Glutamatergic neuron (in vitro differentiated cells): ENCODE results near the gene PPP1R12A. TPM values are rescaled to one million over a fixed set of nuclear protein-coding genes. Genes with fewer than 3 reads are reported as not detected.

Source experiments
- DNase-seq: peaks from one replicate; pipeline ENCODE4 v3.0.0; 2022
- H3K27ac Mint-ChIP-seq: one replicate; pipeline ENCODE4 v1.8.0; 2020; ENCODE audit warnings: mild to moderate bottlenecking, mixed read lengths, inconsistent platforms; ENCODE audit not compliant: unreplicated experiment
- H3K27me3 Mint-ChIP-seq: one replicate; pipeline ENCODE4 v1.8.0; 2020; ENCODE audit warnings: mild to moderate bottlenecking, moderate library complexity, mixed read lengths, inconsistent platforms; ENCODE audit not compliant: unreplicated experiment
- H3K36me3 Mint-ChIP-seq: one replicate; pipeline ENCODE4 v1.8.0; 2020; ENCODE audit warnings: mild to moderate bottlenecking, mixed read lengths, inconsistent platforms; ENCODE audit not compliant: unreplicated experiment
- H3K4me1 Mint-ChIP-seq: one replicate; pipeline ENCODE4 v1.8.0; 2020; ENCODE audit warnings: mild to moderate bottlenecking, low read depth, mixed read lengths, inconsistent platforms; ENCODE audit not compliant: unreplicated experiment
- H3K4me3 Mint-ChIP-seq: one replicate; pipeline ENCODE4 v1.8.0; 2020; ENCODE audit warnings: mild to moderate bottlenecking, mixed read lengths, inconsistent platforms; ENCODE audit not compliant: unreplicated experiment
- H3K9me3 Mint-ChIP-seq: one replicate; pipeline ENCODE4 v1.8.0; 2020; ENCODE audit warnings: mild to moderate bottlenecking, moderate library complexity, mixed read lengths, inconsistent platforms; ENCODE audit not compliant: unreplicated experiment
- total RNA-seq: library from RNA; stranded (reverse); fragmentation: NEBNext Ultra II Directional; extraction: Animal tissue kit (Norgen Biotek cat#: 25700); gene quantifications from one replicate; pipeline ENCODE4 v1.2.1, GENCODE V29; 2021; ENCODE audit not compliant: unreplicated experiment
- TF ChIP-seq, protein P1 (sequence below): fragments of 200-600 bp; sonication (generic); IDR thresholded peaks from one replicate; pipeline ENCODE4 v1.5.0; 2021; ENCODE audit not compliant: partially characterized antibody, unreplicated experiment

Gene PPP1R12A
- total RNA-seq, 1 donor from 2014 or later, result 56.8 TPM

DNA sequence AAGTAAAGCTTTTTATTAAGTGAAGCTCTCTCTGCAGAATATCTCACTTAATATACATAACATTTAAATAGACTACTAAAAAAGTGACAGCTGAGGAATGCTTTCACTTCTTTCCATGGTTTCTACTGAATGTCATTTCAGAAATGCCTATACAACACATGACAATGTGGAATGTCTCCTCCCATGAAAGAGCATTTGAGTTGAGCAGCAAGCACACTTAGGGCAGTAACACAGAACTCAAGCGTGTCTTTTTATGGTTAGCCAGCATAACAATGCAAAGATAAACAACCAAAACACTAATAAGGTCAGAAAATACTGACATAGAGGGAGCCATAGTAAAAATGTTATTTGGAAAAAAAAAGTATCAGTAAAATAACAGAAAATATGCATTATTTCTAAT is 9.4 kb downstream of the PPP1R12A start:
- DNase-seq, result no peak
- TF ChIP-seq, protein P1, sequence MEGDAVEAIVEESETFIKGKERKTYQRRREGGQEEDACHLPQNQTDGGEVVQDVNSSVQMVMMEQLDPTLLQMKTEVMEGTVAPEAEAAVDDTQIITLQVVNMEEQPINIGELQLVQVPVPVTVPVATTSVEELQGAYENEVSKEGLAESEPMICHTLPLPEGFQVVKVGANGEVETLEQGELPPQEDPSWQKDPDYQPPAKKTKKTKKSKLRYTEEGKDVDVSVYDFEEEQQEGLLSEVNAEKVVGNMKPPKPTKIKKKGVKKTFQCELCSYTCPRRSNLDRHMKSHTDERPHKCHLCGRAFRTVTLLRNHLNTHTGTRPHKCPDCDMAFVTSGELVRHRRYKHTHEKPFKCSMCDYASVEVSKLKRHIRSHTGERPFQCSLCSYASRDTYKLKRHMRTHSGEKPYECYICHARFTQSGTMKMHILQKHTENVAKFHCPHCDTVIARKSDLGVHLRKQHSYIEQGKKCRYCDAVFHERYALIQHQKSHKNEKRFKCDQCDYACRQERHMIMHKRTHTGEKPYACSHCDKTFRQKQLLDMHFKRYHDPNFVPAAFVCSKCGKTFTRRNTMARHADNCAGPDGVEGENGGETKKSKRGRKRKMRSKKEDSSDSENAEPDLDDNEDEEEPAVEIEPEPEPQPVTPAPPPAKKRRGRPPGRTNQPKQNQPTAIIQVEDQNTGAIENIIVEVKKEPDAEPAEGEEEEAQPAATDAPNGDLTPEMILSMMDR, result no peak
- no peaks in the 10 kb centered on the region for H3K9me3 Mint-ChIP-seq
- H3K4me1 Mint-ChIP-seq, result peaks cover 3% of the 10 kb centered on the region
- H3K27me3 Mint-ChIP-seq, result no peaks in the 10 kb centered on the region
- no peak overlapping the region for H3K27ac Mint-ChIP-seq
- H3K36me3 Mint-ChIP-seq, result no peaks in the 10 kb centered on the region
- H3K4me3 Mint-ChIP-seq, result no peak overlapping the region

DNA sequence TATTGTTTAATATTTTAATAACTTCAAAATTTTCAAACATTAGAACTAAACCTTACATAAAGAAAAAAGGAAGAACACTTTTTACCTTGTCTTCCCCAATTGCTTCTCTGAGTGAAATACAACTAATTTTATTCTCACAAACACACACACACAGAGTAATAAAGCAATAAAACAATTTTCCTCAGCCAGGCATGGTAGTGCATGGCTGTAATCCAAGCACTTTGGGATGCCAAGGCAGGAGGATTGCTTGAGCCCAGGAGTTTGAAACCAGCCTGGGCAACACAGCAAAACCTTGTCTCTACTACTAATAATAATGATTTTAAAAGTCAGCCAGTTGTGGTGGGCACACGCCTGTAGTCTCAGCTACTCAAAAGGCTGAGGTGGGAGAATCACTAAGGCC is 13.1 kb downstream of the PPP1R12A start:
- H3K27ac Mint-ChIP-seq, result no peak overlapping the region
- peaks cover 3% of the 10 kb centered on the region for H3K4me1 Mint-ChIP-seq
- no peaks in the 10 kb centered on the region for H3K27me3 Mint-ChIP-seq
- TF ChIP-seq, protein P1, result no peak
- no peaks in the 10 kb centered on the region for H3K9me3 Mint-ChIP-seq
- no peaks in the 10 kb centered on the region for H3K36me3 Mint-ChIP-seq
- H3K4me3 Mint-ChIP-seq, result no peak overlapping the region
- no peak for DNase-seq

GRCh38 chr12:79920421-79921238 is 14.3 kb downstream of the PPP1R12A start:
- Mint-ChIP-seq H3K9me3 (no peaks in the 10 kb centered on the region), H3K36me3 (no peaks in the 10 kb centered on the region), H3K27me3 (no peaks in the 10 kb centered on the region), H3K4me1 (peaks cover 5% of the 10 kb centered on the region), H3K27ac (no peak overlapping the region), H3K4me3 (no peak overlapping the region)
- TF ChIP-seq, protein P1, result no peak
- DNase-seq, result no peak

- no peaks in the 10 kb centered on the region for H3K36me3 Mint-ChIP-seq
- DNase-seq, result no peak
These were observed 15.1 kb downstream of the PPP1R12A start for GRCh38 chr12:79919762-79920161.

DNA sequence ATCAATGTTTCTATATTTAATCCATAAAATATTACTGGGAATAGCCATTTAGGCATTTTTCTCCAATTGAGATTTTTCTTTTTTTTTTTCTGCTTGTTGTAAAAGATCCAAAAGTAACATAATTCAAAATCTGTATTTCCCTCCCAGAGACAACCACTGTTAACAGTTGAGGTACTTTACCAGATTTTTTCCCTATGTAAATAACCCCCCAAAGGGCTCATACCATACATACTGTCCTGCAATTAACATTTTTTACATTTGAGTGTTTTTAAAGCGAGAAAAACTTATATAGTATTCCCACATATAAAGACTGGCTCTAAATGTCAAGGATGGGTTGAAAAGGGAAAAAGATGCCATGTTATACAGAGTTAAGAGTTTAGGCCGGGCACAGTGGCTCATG is 18.1 kb downstream of the PPP1R12A start:
- TF ChIP-seq, protein P1, result no peak
- Mint-ChIP-seq H3K27me3 (peaks cover 2% of the 10 kb centered on the region), H3K9me3 (no peaks in the 10 kb centered on the region), H3K4me1 (peaks cover 6% of the 10 kb centered on the region), H3K4me3 (no peak overlapping the region), H3K27ac (no peak overlapping the region), H3K36me3 (no peaks in the 10 kb centered on the region)
- no peak for DNase-seq

More at GRCh38 chr12:79919762-79920161, 15.1 kb downstream of the PPP1R12A start:
- Mint-ChIP-seq H3K27ac (no peak overlapping the region), H3K4me1 (peaks cover 8% of the 10 kb centered on the region), H3K4me3 (no peak overlapping the region), H3K27me3 (no peaks in the 10 kb centered on the region), H3K9me3 (no peaks in the 10 kb centered on the region)
- TF ChIP-seq, protein P1, result no peak
